MCF 10A (cell line): ENCODE results near the gene RAB14. TPM values are rescaled to one million over a fixed set of nuclear protein-coding genes. Genes with fewer than 3 reads are reported as not detected.
A peak's percentile ranks its signal among the peaks of the same experiment; 100 is the strongest.

Experiments
- BruUV-seq: library from RNA; stranded (reverse); fragments of 400-500 nt; replicated peaks from 2 replicates; lab custom pipeline; 2021; lab: Mats Ljungman, UMichigan
- CTCF ChIA-PET: fragments of 300-600 bp; sonication (Branson Sonifier 250); formaldehyde crosslinking; extraction: SDS; loops from one replicate; lab custom pipeline; 2021; ENCODE audit warnings: antibody characterized with exemption, inconsistent platforms; lab: Yijun Ruan, JAX
- POLR2A ChIA-PET: fragments of 300-600, 350-650 bp; sonication (Branson Sonifier 250); formaldehyde crosslinking; extraction: SDS; loops from one replicate; lab custom pipeline; 2020; ENCODE audit warnings: antibody characterized with exemption, inconsistent platforms; lab: Yijun Ruan, JAX
- DNase-seq: peaks from one replicate; pipeline ENCODE4 v3.0.0-alpha.2; 2018; ENCODE audit not compliant: unreplicated experiment
- H3K27ac Mint-ChIP-seq: one replicate; pipeline ENCODE4 v1.8.0; 2022; ENCODE audit warnings: mild to moderate bottlenecking, low read depth, mixed read lengths; ENCODE audit not compliant: unreplicated experiment
- H3K27me3 Mint-ChIP-seq: one replicate; pipeline ENCODE4 v1.8.0; 2022; ENCODE audit warnings: mixed read lengths; ENCODE audit not compliant: insufficient read depth, unreplicated experiment
- H3K36me3 Mint-ChIP-seq: one replicate; pipeline ENCODE4 v1.8.0; 2022; ENCODE audit warnings: mild to moderate bottlenecking, moderate library complexity, mixed read lengths; ENCODE audit not compliant: insufficient read depth, unreplicated experiment
- H3K4me1 Mint-ChIP-seq: one replicate; pipeline ENCODE4 v1.8.0; 2022; ENCODE audit warnings: mixed read lengths; ENCODE audit not compliant: insufficient read depth, unreplicated experiment
- H3K4me3 Mint-ChIP-seq: one replicate; pipeline ENCODE4 v1.8.0; 2022; ENCODE audit warnings: mild to moderate bottlenecking, moderate library complexity, mixed read lengths; ENCODE audit not compliant: unreplicated experiment
- H3K9me3 Mint-ChIP-seq: one replicate; pipeline ENCODE4 v1.8.0; 2022; ENCODE audit warnings: mixed read lengths; ENCODE audit not compliant: unreplicated experiment
- intact Hi-C: fragments of 100-400 bp; cut with micrococcal nuclease; formaldehyde crosslinking; loops from 2 replicates; pipeline ENCODE4 v1.14.1; 2022
- total RNA-seq: library from RNA; stranded (reverse); gene quantifications from 2 replicates; pipeline ENCODE4 v1.2.3, GENCODE V29; 2022
- TF ChIP-seq, protein P1 (sequence below): fragments of 200-600 bp; IDR thresholded peaks from one replicate; pipeline ENCODE4 v1.8.0; 2022; ENCODE audit warnings: antibody characterized with exemption, mild to moderate bottlenecking; ENCODE audit not compliant: unreplicated experiment

The RAB14 gene
- total RNA-seq, 1 experiment from 2014 or later, result 65.8 TPM

DNA sequence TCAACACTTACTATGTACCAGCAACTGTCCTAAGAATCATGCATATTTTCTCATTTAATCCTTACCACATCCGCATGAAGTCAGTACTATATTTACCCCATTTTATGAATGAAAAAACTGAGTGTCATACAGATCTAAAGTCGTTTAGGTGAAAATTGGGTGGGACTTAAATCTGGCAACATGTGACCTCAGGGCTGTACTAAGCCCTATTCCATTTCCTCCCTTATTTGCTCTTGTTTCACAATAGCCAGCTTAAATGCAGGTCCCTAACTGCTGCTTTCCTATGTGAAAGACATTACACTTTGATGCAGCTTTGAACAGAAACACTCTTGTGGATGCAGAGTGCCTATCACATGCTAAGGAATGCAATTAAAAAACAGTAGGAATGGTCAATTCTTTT is 2.5 kb upstream of the RAB14 start:
- no TSS peak for BruUV-seq

DNA sequence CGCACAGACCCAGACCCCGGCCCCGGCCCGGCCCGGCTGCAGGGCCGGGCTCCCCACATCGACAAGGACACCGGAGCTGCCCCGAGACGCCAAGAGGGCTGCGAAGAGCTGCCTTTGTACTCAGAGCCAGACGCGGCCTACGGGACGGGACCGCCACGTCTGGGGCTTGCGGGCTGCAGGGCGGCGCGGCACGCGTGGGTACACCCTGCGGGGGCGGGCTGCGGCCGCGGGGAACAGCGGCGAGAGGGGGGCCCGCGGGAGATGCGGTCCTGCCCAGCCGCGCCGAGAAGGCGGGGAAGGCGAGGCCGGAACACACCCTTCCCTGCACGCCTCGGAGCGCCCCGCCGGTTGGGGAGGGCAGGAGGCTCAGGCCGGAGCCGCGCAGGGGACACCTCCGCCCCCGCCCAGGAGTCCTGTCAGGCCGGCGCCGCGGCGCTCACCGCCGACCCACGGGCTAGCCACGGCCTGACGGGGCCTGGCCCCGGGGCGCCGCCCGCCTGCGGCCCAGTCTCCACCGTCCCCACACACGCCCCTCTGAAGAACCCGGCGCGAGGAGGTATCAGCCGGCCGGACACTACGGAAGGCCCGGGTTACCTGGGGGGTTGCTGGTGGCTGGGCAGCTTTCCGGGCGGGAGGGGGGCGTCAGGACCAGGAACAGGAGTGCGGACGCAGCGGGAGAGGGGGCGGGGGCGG is 478 bp downstream of the RAB14 start:
- POLR2A ChIA-PET, result interaction anchor here (0.7 to 5.0 kb wide), 27 partner anchors 9 to 198 kb away, joined by 3 to 40 read pairs (median 6); partner anchors contain the start of genes CNTRL and GSN
- Mint-ChIP-seq H3K4me3 (peak overlapping the region; percentile 83), H3K27ac (peak overlapping the region; percentile 81), H3K36me3 (peaks cover 5% of the 10 kb centered on the region), H3K4me1 (peaks cover 33% of the 10 kb centered on the region), H3K27me3 (no peaks in the 10 kb centered on the region), H3K9me3 (no peaks in the 10 kb centered on the region)
- no TSS peak for BruUV-seq
- DNase-seq, result peak; percentile 50
- intact Hi-C loops, result loop anchor here (1.0 to 5.0 kb wide), 2 partner anchors 129 to 220 kb away; partner anchors contain the start of gene CNTRL
- TF ChIP-seq, protein P1, sequence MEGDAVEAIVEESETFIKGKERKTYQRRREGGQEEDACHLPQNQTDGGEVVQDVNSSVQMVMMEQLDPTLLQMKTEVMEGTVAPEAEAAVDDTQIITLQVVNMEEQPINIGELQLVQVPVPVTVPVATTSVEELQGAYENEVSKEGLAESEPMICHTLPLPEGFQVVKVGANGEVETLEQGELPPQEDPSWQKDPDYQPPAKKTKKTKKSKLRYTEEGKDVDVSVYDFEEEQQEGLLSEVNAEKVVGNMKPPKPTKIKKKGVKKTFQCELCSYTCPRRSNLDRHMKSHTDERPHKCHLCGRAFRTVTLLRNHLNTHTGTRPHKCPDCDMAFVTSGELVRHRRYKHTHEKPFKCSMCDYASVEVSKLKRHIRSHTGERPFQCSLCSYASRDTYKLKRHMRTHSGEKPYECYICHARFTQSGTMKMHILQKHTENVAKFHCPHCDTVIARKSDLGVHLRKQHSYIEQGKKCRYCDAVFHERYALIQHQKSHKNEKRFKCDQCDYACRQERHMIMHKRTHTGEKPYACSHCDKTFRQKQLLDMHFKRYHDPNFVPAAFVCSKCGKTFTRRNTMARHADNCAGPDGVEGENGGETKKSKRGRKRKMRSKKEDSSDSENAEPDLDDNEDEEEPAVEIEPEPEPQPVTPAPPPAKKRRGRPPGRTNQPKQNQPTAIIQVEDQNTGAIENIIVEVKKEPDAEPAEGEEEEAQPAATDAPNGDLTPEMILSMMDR, result no peak
- CTCF ChIA-PET, result interaction anchor here (0.6 to 2.7 kb wide), 13 partner anchors 9 to 320 kb away, joined by 3 to 15 read pairs (median 3); no protein-coding TSS in a partner anchor

More for the DNA sequence above, 2.5 kb upstream of the RAB14 start:
- ChIA-PET POLR2A (no interaction called here), CTCF (interaction anchor here (0.6 to 1.6 kb wide), 2 partner anchors 9 to 95 kb away, joined by 3 to 11 read pairs; no protein-coding TSS in a partner anchor)
- Mint-ChIP-seq H3K9me3 (no peaks in the 10 kb centered on the region), H3K4me1 (peaks cover 11% of the 10 kb centered on the region), H3K4me3 (no peak overlapping the region), H3K27me3 (no peaks in the 10 kb centered on the region), H3K36me3 (no peaks in the 10 kb centered on the region), H3K27ac (no peak overlapping the region)
- TF ChIP-seq, protein P1, result no peak
- intact Hi-C loops, result loop anchor here (5.0 kb wide), 1 partner anchor 132 kb away; the partner anchor contains the start of gene CNTRL
- DNase-seq, result no peak

DNA sequence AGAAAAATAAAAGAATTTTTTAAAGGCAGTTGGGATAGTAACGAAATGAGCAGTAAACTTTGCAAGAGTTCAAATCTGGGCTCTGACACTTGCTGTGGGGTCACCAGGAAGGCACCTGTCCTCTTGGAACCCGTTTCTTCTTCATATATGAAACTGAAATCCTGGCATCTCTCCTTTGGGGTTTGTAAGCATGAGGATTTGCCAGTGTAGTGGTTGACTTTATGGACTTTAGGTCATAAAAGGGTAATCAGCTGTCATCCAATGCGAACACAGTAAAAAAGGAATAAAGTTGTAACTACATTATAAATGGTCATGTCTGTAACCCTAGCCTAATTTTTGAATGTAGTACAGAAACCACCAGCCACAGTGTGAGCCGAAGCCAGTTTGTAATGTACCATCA is 1.3 kb downstream of the RAB14 start:
- intact Hi-C loops, result loop anchor here (5.0 kb wide), 1 partner anchor 128 kb away; the partner anchor contains the start of gene CNTRL
- ChIA-PET CTCF (interaction anchor here (0.7 to 2.7 kb wide), 5 partner anchors 12 to 200 kb away, joined by 3 to 14 read pairs (median 9); no protein-coding TSS in a partner anchor), POLR2A (interaction anchor here (0.6 to 5.0 kb wide), 18 partner anchors 11 to 748 kb away, joined by 3 to 40 read pairs (median 6); partner anchors contain the start of gene CNTRL)
- H3K4me1 Mint-ChIP-seq, result peaks cover 42% of the 10 kb centered on the region
- TSS peak; percentile 32 for BruUV-seq
- TF ChIP-seq, protein P1, result no peak
- peaks cover 5% of the 10 kb centered on the region for H3K36me3 Mint-ChIP-seq
- H3K4me3 Mint-ChIP-seq, result peak overlapping the region; percentile 83
- H3K9me3 Mint-ChIP-seq, result no peaks in the 10 kb centered on the region
- peak overlapping the region; percentile 81 for H3K27ac Mint-ChIP-seq
- DNase-seq, result no peak
- H3K27me3 Mint-ChIP-seq, result no peaks in the 10 kb centered on the region

DNA sequence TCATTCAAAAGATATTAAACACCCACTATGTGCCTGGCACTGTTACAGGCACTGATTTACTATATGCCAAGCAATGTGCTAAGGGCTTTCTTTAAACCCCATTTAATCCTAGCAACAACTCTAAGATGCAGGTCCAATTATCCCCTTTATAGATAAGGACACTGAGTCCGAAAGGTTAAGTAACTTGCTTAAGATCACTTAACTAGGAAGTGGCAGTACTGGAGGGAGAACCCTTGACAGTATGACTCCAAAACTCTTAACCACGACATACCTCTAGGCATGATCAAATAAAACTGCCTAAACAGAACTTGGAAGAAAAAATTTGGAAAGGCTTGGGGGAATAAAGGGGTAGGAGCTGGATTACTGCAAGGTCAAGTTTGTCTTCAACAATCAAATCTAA is 1.7 kb downstream of the RAB14 start:
- no peaks in the 10 kb centered on the region for H3K27me3 Mint-ChIP-seq
- no peak for DNase-seq
- intact Hi-C loops, result loop anchor here (5.0 kb wide), 1 partner anchor 128 kb away; the partner anchor contains the start of gene CNTRL
- H3K4me1 Mint-ChIP-seq, result peaks cover 46% of the 10 kb centered on the region
- peaks cover 5% of the 10 kb centered on the region for H3K36me3 Mint-ChIP-seq
- no TSS peak for BruUV-seq
- H3K9me3 Mint-ChIP-seq, result no peaks in the 10 kb centered on the region
- peak overlapping the region; percentile 83 for H3K4me3 Mint-ChIP-seq
- H3K27ac Mint-ChIP-seq, result peak overlapping the region; percentile 81
- ChIA-PET POLR2A (interaction anchor here (0.6 to 5.0 kb wide), 17 partner anchors 11 to 749 kb away, joined by 3 to 40 read pairs (median 6); partner anchors contain the start of gene CNTRL), CTCF (interaction anchor here (0.6 to 2.7 kb wide), 6 partner anchors 13 to 544 kb away, joined by 3 to 14 read pairs (median 6); no protein-coding TSS in a partner anchor)
- TF ChIP-seq, protein P1, result no peak
